Measurements from ENCODE around the gene CTBP2.

Gene CTBP2

DNA sequence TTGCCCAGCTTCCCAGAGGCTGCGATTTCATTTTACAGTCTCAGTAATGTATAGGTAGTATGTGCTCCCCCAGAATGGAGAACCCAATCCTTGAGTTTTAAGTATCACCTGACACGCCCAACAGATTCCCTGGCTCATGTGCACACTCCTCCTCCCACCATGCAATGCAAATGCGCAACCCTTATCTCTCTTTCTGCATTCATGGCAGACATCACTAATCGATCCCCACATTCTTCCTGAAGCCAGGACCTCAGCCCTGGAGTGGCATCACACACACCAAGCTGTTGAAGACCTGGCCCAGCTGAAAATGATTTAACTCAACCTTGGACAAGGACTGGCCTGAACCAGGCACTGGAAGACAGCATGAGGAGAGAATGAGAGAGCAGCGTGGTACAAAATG, 150.0 kb downstream of the CTBP2 start:
- H3K27ac ChIP-seq, result peak overlapping the region; percentile 83 to 96
- TF ChIP-seq, protein P1, sequence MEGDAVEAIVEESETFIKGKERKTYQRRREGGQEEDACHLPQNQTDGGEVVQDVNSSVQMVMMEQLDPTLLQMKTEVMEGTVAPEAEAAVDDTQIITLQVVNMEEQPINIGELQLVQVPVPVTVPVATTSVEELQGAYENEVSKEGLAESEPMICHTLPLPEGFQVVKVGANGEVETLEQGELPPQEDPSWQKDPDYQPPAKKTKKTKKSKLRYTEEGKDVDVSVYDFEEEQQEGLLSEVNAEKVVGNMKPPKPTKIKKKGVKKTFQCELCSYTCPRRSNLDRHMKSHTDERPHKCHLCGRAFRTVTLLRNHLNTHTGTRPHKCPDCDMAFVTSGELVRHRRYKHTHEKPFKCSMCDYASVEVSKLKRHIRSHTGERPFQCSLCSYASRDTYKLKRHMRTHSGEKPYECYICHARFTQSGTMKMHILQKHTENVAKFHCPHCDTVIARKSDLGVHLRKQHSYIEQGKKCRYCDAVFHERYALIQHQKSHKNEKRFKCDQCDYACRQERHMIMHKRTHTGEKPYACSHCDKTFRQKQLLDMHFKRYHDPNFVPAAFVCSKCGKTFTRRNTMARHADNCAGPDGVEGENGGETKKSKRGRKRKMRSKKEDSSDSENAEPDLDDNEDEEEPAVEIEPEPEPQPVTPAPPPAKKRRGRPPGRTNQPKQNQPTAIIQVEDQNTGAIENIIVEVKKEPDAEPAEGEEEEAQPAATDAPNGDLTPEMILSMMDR (IDR thresholded peaks at IDR 0.05), result no peak
- DNase-seq (ENCODE audit: low spot score), result no peak
- H3K4me3 ChIP-seq, result no peak overlapping the region

DNA sequence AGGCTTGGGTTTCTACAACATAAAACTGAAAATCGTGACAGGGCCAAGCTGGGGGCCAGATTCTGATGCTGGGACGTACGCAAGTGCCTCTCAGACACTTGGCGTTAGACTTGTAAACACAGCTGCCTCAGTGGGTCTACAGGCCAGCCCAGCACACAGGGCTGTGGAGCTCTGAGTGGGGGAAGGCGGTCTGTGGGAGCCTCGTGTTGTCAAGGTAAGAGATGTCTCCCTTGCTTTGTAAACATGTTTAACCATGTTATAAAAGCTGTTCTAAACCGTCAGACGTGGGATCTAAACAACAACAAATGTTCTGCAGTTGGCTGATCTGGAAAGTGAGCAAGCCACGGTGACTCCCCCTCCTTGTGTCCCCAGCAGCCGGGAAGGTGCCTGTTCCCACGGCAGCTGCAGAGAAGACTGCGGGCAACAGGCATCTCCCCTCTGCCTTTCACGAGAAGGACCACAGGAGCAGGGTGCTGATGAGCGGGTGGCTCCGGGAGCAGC, 150.7 kb downstream of the CTBP2 start:
- TF ChIP-seq, protein P1 (IDR thresholded peaks at IDR 0.05), result no peak
- Histone ChIP-seq H3K4me3 (no peak overlapping the region), H3K27ac (peak overlapping the region; percentile 83 to 96)
- DNase-seq (ENCODE audit: low spot score), result no peak

DNA sequence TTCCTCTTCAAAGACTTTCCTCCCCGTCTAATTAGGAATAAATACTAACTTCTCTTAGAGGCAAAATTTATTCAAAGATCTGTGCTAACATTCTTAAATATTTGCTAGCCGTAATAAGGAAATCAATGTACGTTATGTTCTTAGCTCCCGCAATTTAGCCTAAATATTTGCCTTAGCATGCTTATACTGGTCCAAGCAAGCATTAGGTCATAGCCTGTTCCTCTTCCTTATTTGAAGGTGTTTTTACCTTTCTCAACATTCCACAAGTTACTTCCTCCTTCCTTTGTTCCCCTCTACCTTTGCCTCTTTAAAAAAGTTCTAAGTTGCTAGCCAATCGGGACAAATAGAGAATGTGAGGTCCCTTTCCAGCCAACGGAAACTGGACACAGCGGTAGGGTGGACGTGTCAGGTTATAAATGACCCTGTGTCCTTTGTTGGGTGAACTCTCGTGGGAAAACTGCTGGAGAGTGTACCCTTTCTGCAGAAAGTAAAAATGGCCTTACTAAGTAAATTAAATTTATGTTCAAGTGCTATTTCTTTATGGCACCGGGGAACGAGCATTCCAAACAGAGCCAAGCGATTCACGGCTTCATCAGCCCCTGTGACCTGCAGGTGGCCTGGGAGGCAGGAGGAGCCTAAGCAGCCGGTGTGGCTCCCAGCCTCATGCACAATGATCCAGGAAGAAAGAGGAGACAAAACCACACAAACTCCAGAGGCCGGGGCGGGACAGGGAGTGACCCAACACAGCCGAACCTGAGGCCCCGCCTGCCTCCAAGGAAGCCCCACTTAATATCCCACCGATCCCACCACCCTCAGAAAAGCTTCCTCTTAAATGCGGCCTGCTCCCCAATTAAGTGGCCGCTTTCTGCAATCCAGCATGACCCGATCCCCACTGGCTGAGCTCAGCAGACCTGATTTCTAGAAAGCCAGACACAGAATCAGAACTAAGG, 151.4 kb downstream of the CTBP2 start:
- peak overlapping the region; percentile 83 to 96 for H3K27ac ChIP-seq
- no peak overlapping the region for H3K4me3 ChIP-seq
- TF ChIP-seq, protein P1 (IDR thresholded peaks at IDR 0.05), result no peak
- no peak for DNase-seq (ENCODE audit: low spot score)

DNA sequence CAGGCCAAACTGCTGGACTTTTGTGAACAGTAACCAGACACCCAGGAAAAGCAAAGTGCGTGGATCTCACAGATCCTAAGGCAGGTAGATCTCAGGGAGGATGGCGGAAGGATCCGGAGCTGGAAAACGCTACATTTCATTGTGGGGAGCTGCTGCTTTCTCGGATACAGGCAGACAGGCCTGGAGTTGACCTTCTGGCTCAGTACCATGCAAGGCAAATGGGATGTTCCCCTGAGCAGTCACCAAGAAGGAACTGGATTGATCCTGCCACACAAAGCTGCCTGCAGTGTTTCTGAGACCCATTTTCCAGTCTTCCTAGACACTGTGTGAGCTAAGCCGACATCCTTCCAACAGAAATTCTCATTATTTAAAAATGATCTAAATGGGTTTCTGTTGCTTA, 152.9 kb downstream of the CTBP2 start:
- TF ChIP-seq, protein P1 (IDR thresholded peaks at IDR 0.05), result no peak
- Histone ChIP-seq H3K4me3 (no peak overlapping the region), H3K27ac (peak overlapping the region; percentile 36 to 72)
- DNase-seq (ENCODE audit: low spot score), result no peak

DNA sequence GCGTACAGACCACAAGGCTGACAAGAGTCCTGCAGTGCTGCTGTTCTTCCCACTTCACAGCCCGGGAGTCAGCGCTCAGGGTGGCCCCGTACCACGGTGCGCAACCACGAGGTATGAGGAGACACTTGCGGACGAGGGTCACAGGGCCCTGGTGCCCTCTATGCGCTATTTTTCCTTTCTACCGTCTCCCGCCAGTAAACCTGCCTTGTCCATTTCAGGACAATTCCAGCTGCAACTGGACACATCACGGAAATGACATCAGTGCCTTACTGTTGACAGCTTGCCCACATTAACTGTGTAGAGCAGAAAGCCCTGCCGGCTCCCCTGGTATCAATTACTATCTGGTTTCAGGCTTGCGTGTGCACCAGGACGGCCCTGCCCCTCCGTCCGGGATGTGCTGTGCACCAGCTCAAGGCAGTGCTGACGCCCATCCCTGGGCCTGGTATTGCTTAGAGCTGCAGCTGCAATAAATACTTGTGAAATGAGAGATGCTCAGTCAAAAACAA, 153.4 kb downstream of the CTBP2 start:
- peak overlapping the region; percentile 36 to 72 for H3K27ac ChIP-seq
- DNase-seq (ENCODE audit: low spot score), result peak; percentile 72
- no peak overlapping the region for H3K4me3 ChIP-seq
- TF ChIP-seq, protein P1 (IDR thresholded peaks at IDR 0.05), result no peak

DNA sequence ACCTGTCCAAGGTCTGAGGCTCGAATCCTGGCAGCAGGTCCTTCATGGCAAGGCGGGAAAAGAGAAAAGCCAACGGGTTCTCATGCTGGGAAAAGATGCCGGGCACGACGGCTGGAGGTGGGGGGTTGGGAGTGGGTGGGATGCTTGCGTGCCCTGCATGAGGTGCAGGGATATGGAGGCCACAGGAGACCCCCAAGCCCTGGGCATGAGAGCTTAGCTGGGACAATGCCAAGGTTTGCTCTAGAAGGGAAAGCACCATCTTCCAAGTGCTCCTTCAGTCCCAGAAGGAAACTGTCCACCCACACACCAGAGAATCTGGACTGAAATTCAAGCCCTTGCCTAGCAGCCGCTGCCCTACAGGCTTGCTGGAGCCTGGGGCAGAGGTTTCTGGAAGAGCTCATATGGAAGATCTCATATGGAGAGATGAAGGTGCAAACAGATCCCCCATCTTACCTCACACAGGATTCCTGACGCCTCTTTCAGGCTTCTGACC, 154.1 kb downstream of the CTBP2 start:
- Histone ChIP-seq H3K27ac (peak overlapping the region; percentile 36 to 72), H3K4me3 (no peak overlapping the region)
- DNase-seq (ENCODE audit: low spot score), result peak; percentile 33
- TF ChIP-seq, protein P1 (IDR thresholded peaks at IDR 0.05), result no peak

All from coronary artery (tissue), 2 donors.